ENCODE results near the gene CACNA2D4.

The CACNA2D4 gene

GRCh38 chr12:1763153-1763552 lies 155.3 kb downstream of the CACNA2D4 start:
- Histone ChIP-seq H3K4me1 (ENCODE audit: control insufficient read depth, insufficient read depth, low read depth, low read length) (peaks cover 2% of the 10 kb centered on the region), H2BK5ac (ENCODE audit: low read depth, low read length, poor library complexity, severe bottlenecking) (no peak overlapping the region), H2BK15ac (ENCODE audit: low read depth, poor library complexity, severe bottlenecking) (no peak overlapping the region), H4K91ac (ENCODE audit: low read length) (no peak overlapping the region), H3K79me1 (replicated peaks; ENCODE audit: low read length, poor library complexity, severe bottlenecking) (peaks cover 4% of the 10 kb centered on the region), H3K27ac (ENCODE audit: low read length, poor library complexity, severe bottlenecking) (no peak overlapping the region), H2BK120ac (ENCODE audit: low read depth, low read length) (no peak overlapping the region), H3K14ac (ENCODE audit: low read length in 2 of 2) (no peak overlapping the region), H2AK5ac (ENCODE audit: low read length, severe bottlenecking) (no peak overlapping the region), H3K4me3 (ENCODE audit: insufficient read depth in 1 of 2, low read depth in 1 of 2, low read length in 2 of 2) (no peak overlapping the region), H3K23ac (ENCODE audit: low read length in 2 of 2) (no peak overlapping the region), H3K36me3 (ENCODE audit: control insufficient read depth in 1 of 2, insufficient read depth in 2 of 2, low read depth in 1 of 2, low read length in 2 of 2) (peaks cover 4 to 6% of the 10 kb centered on the region in 2 experiments), H3K9me3 (ENCODE audit: control insufficient read depth, low read length) (no peaks in the 10 kb centered on the region), H3K4me2 (ENCODE audit: low read length, poor library complexity, severe bottlenecking) (no peak overlapping the region), H4K8ac (ENCODE audit: low read length) (no peak overlapping the region), H3K9ac (ENCODE audit: low read length) (no peak overlapping the region), H2AFZ (ENCODE audit: low read depth, low read length) (no peak overlapping the region), H3K27me3 (ENCODE audit: control insufficient read depth in 1 of 2, insufficient read depth in 1 of 2, low read length in 2 of 2) (no peaks in the 10 kb centered on the region), H3K18ac (ENCODE audit: low read depth in 1 of 2, low read length in 2 of 2) (no peak overlapping the region), H3K4ac (ENCODE audit: low read depth in 1 of 2, low read length in 2 of 2) (no peak overlapping the region), H2BK12ac (ENCODE audit: low read length in 2 of 2) (no peak overlapping the region)
- 98% methylated on average over 2 of the region's 2 CpGs for WGBS
- no peak for DNase-seq

DNA sequence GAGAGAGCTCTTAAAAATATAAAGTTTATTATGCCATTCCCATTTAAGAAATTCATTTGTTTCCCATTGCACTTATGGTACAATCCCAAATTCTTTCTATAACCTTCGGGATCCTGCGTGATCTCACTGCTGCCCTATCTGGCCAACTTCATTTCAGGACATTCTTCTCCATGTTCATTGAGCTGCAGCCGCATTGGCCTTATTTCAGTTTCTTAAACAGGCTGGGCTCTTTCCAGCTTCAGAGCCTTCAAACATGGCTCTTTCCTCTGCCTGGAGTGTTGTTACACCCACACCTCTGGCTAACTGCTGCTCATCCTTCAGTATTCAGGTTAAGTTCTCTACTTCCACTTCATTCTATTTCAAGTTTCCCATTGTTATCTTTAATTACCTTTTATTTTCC lies 156.6 kb downstream of the CACNA2D4 start:
- Histone ChIP-seq H3K79me1 (replicated peaks; ENCODE audit: low read length, poor library complexity, severe bottlenecking) (peaks cover 8% of the 10 kb centered on the region), H2BK12ac (ENCODE audit: low read length in 2 of 2) (no peak overlapping the region), H3K9me3 (ENCODE audit: control insufficient read depth, low read length) (no peaks in the 10 kb centered on the region), H3K27me3 (ENCODE audit: control insufficient read depth in 1 of 2, insufficient read depth in 1 of 2, low read length in 2 of 2) (no peaks in the 10 kb centered on the region), H3K4me2 (ENCODE audit: low read length, poor library complexity, severe bottlenecking) (no peak overlapping the region), H2AK5ac (ENCODE audit: low read length, severe bottlenecking) (peak overlapping the region; percentile 25), H4K8ac (ENCODE audit: low read length) (no peak overlapping the region), H3K4ac (ENCODE audit: low read depth in 1 of 2, low read length in 2 of 2) (no peak overlapping the region), H3K27ac (ENCODE audit: low read length, poor library complexity, severe bottlenecking) (peak overlapping the region; percentile 88), H2BK15ac (ENCODE audit: low read depth, poor library complexity, severe bottlenecking) (no peak overlapping the region), H3K14ac (ENCODE audit: low read length in 2 of 2) (no peak overlapping the region), H3K18ac (ENCODE audit: low read depth in 1 of 2, low read length in 2 of 2) (no peak overlapping the region), H4K91ac (ENCODE audit: low read length) (no peak overlapping the region), H3K4me1 (ENCODE audit: control insufficient read depth, insufficient read depth, low read depth, low read length) (peaks cover 2% of the 10 kb centered on the region), H3K4me3 (ENCODE audit: insufficient read depth in 1 of 2, low read depth in 1 of 2, low read length in 2 of 2) (no peak overlapping the region), H3K9ac (ENCODE audit: low read length) (no peak overlapping the region), H2BK120ac (ENCODE audit: low read depth, low read length) (no peak overlapping the region), H2BK5ac (ENCODE audit: low read depth, low read length, poor library complexity, severe bottlenecking) (no peak overlapping the region), H3K36me3 (ENCODE audit: control insufficient read depth in 1 of 2, insufficient read depth in 2 of 2, low read depth in 1 of 2, low read length in 2 of 2) (peaks cover 11 to 19% of the 10 kb centered on the region in 2 experiments), H2AFZ (ENCODE audit: low read depth, low read length) (no peak overlapping the region), H3K23ac (ENCODE audit: low read length in 2 of 2) (no peak overlapping the region)
- DNase-seq, result no peak
- WGBS, result 97% methylated on average over 3 of the region's 3 CpGs

DNA sequence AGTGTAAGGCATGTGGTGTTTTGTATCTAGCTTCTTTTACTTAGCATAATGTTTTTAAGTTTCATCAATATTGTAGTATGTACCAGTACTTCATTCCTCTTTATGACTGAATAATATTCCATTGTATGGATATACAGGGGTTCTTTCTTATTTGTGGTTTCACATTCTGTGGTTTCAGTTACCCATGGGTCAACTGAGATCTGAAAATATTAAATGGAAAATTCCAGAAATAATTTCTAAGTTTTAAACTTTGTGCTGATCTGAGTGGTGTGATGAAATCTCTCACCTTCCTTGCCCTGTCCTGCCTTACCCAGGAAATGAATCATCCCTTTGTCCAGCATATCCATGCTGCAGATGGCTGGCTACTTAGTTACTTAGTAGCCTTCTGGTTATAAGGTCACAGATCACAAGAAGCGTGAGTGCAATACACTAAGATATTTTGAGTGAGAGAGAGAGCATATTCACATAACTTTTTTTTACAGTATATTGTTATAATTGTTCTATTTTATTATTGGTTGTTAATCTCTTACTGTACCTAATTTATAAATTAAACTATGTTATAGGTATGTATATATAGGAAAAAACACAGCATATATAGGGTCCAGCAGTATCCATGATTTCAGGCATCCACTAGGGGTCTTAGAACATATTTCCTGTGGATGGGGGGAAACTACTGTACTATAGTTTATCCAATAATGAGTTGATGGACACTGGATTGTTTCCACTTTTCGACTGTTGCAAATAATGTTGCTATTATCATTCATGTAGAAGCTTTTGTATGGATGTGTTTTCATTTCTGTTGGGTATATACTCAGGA lies 157.7 kb downstream of the CACNA2D4 start:
- 67% methylated on average over 1 of the region's 2 CpGs for WGBS
- Histone ChIP-seq H3K27ac (ENCODE audit: low read length, poor library complexity, severe bottlenecking) (peak overlapping the region; percentile 88), H2BK5ac (ENCODE audit: low read depth, low read length, poor library complexity, severe bottlenecking) (no peak overlapping the region), H3K4me2 (ENCODE audit: low read length, poor library complexity, severe bottlenecking) (no peak overlapping the region), H2AFZ (ENCODE audit: low read depth, low read length) (no peak overlapping the region), H3K79me1 (replicated peaks; ENCODE audit: low read length, poor library complexity, severe bottlenecking) (peaks cover 5% of the 10 kb centered on the region), H2BK15ac (ENCODE audit: low read depth, poor library complexity, severe bottlenecking) (no peak overlapping the region), H2AK5ac (ENCODE audit: low read length, severe bottlenecking) (no peak overlapping the region), H3K4me1 (ENCODE audit: control insufficient read depth, insufficient read depth, low read depth, low read length) (peaks cover 2% of the 10 kb centered on the region), H3K36me3 (ENCODE audit: control insufficient read depth in 1 of 2, insufficient read depth in 2 of 2, low read depth in 1 of 2, low read length in 2 of 2) (peaks cover 11 to 22% of the 10 kb centered on the region in 2 experiments), H3K27me3 (ENCODE audit: control insufficient read depth in 1 of 2, insufficient read depth in 1 of 2, low read length in 2 of 2) (no peaks in the 10 kb centered on the region), H3K9me3 (ENCODE audit: control insufficient read depth, low read length) (no peaks in the 10 kb centered on the region), H2BK12ac (ENCODE audit: low read length in 2 of 2) (no peak overlapping the region), H3K23ac (ENCODE audit: low read length in 2 of 2) (no peak overlapping the region), H3K9ac (ENCODE audit: low read length) (no peak overlapping the region), H3K4me3 (ENCODE audit: insufficient read depth in 1 of 2, low read depth in 1 of 2, low read length in 2 of 2) (no peak overlapping the region), H3K14ac (ENCODE audit: low read length in 2 of 2) (no peak overlapping the region), H3K18ac (ENCODE audit: low read depth in 1 of 2, low read length in 2 of 2) (no peak overlapping the region), H4K91ac (ENCODE audit: low read length) (no peak overlapping the region), H4K8ac (ENCODE audit: low read length) (no peak overlapping the region), H3K4ac (ENCODE audit: low read depth in 1 of 2, low read length in 2 of 2) (no peak overlapping the region), H2BK120ac (ENCODE audit: low read depth, low read length) (no peak overlapping the region)
- peak; percentile 66 for DNase-seq

DNA sequence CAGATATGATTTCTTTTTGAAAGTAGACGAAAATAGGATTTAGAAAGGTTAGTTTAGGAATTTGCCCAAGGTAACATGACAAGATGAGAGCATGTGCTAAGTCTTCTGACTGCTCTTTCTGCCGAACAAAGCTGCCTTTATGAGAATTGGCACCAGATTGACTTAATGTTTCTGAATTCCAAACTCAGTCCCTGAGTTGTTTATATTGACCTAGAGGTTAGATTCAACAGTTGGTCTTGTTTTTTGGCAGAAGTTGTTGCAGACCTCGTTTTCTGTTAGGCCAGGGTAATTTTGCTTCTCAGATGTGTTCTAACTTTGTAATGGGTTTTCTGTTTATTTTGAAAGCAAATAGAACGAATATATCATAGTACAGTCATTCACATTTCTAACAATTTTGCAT lies 159.6 kb downstream of the CACNA2D4 start:
- H3K9ac ChIP-seq (ENCODE audit: low read length), result no peak overlapping the region
- no peak overlapping the region for H2BK5ac ChIP-seq (ENCODE audit: low read depth, low read length, poor library complexity, severe bottlenecking)
- H3K4me1 ChIP-seq (ENCODE audit: control insufficient read depth, insufficient read depth, low read depth, low read length), result peaks cover 2% of the 10 kb centered on the region
- no peak overlapping the region for H4K91ac ChIP-seq (ENCODE audit: low read length)
- no peak overlapping the region for H2BK15ac ChIP-seq (ENCODE audit: low read depth, poor library complexity, severe bottlenecking)
- H3K27me3 ChIP-seq (ENCODE audit: control insufficient read depth in 1 of 2, insufficient read depth in 1 of 2, low read length in 2 of 2), result no peaks in the 10 kb centered on the region
- H3K9me3 ChIP-seq (ENCODE audit: control insufficient read depth, low read length), result no peaks in the 10 kb centered on the region
- H3K79me1 ChIP-seq (replicated peaks; ENCODE audit: low read length, poor library complexity, severe bottlenecking), result peaks cover 12% of the 10 kb centered on the region
- no peak overlapping the region for H3K4ac ChIP-seq (ENCODE audit: low read depth in 1 of 2, low read length in 2 of 2)
- H4K8ac ChIP-seq (ENCODE audit: low read length), result no peak overlapping the region
- H3K27ac ChIP-seq (ENCODE audit: low read length, poor library complexity, severe bottlenecking), result no peak overlapping the region
- no peak overlapping the region for H2AK5ac ChIP-seq (ENCODE audit: low read length, severe bottlenecking)
- H3K36me3 ChIP-seq (ENCODE audit: control insufficient read depth in 1 of 2, insufficient read depth in 2 of 2, low read depth in 1 of 2, low read length in 2 of 2), result peaks cover 18 to 39% of the 10 kb centered on the region in 2 experiments
- no peak overlapping the region for H3K23ac ChIP-seq (ENCODE audit: low read length in 2 of 2)
- no peak overlapping the region for H3K4me2 ChIP-seq (ENCODE audit: low read length, poor library complexity, severe bottlenecking)
- H2BK120ac ChIP-seq (ENCODE audit: low read depth, low read length), result no peak overlapping the region
- no peak overlapping the region for H3K18ac ChIP-seq (ENCODE audit: low read depth in 1 of 2, low read length in 2 of 2)
- no peak overlapping the region for H3K14ac ChIP-seq (ENCODE audit: low read length in 2 of 2)
- H2BK12ac ChIP-seq (ENCODE audit: low read length in 2 of 2), result no peak overlapping the region
- no peak overlapping the region for H3K4me3 ChIP-seq (ENCODE audit: insufficient read depth in 1 of 2, low read depth in 1 of 2, low read length in 2 of 2)
- WGBS, result 55% methylated on average over 2 of the region's 4 CpGs
- H2AFZ ChIP-seq (ENCODE audit: low read depth, low read length), result no peak overlapping the region
- DNase-seq, result peak; percentile 28

Data from mesenchymal stem cell (in vitro differentiated cells and primary cell).